AG09309 (cell line): ENCODE measurements around the gene SLC1A2.

Experiments
- DNase-seq: peaks from one replicate; pipeline ENCODE4 v3.0.0-alpha.2; 2010; ENCODE audit warnings: low read depth
- H3K4me3 ChIP-seq: 2 replicates; pipeline ENCODE4 v1.5.1; 2011; ENCODE audit warnings: mild to moderate bottlenecking, low read depth, low read length, moderate library complexity; ENCODE audit not compliant: control insufficient read depth
- CTCF ChIP-seq: IDR thresholded peaks from 2 replicates; pipeline ENCODE4 v1.5.1; 2011; ENCODE audit warnings: mild to moderate bottlenecking, low read depth, low read length, inconsistent platforms; ENCODE audit not compliant: insufficient read depth, control insufficient read depth; ENCODE audit errors: missing control alignments

The SLC1A2 gene

DNA sequence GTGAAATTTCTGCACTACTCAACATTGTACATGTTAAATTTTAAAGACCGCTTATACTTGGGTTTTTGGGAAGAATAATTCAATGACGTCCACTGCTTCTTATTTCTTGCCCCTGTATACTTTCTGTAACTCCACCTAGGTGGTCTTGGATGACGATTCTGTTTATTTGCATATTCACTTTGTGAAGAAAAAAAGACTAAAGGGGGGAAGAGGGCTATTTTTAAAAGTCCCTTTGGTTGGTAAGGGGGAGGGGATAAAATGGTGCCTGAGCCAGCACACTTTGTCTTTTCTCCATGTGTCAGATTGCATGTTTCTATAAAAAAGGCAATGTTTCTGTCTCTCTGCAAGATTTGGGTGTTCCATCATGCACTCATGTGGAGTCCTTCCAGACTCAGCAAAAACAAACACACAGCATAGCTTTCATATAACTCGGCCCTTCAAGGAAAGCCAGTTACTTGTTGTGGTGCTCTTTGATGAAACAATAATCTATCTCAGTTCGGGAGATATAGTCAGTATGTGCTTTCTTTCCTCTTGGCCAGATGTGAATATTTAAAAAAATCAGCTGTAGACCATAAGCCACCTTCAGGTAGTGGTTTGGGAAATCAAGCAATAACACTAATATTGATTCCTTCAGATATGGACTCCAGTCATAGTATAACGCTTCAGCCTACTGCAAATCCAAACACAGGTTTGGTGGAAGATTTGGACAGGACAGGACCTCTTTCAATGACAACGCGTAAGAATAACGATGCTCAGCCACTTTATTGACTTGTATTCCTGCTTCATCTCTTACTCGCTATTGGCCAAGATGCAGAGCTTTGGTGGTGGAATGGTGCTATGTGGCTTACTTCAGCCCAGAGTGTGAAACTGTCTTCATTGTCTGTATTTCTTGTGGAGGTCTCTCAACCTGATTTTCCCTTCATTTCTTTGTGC lies 211.6 kb downstream of the SLC1A2 start:
- no peak overlapping the region for H3K4me3 ChIP-seq
- DNase-seq = no peak
- TF ChIP-seq CTCF = no peak

GRCh38 chr11:35206616-35207015 lies 212.7 kb downstream of the SLC1A2 start:
- no peak overlapping the region for H3K4me3 ChIP-seq
- TF ChIP-seq CTCF = no peak
- DNase-seq = no peak

DNA sequence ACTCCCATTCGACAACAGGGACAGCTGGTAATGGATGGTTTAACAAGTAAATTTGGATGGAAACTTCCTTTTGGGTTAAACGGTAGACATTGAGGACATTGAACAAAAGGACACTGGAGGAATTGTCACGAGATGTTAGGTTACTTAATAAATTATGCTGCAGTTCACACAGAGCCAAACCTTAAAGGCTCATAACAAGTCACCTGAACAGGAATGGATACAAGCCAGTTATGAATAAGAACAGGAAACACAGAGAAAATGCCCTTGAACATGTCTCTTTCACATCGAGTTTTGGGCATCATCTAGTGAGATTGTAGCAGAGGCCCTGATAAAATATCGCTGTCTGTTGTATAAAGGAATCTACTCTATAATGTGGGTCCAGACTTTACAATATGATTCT lies 214.7 kb downstream of the SLC1A2 start:
- no peak for DNase-seq
- no peak overlapping the region for H3K4me3 ChIP-seq
- TF ChIP-seq CTCF = no peak
